ENCODE measurements around the gene UBE2H. TPM values are rescaled to one million over a fixed set of nuclear protein-coding genes. Genes with fewer than 3 reads are reported as not detected.

UBE2H gene
- total and polyA plus RNA-seq, 10 of the 15 experiments (the other 5 are each of a cell fraction or from before 2014, with no cell fraction given), result 15.6 to 75.5 (median 32.8) TPM

- in situ Hi-C loops (cut with MboI), result no loop called here
- H2AFZ ChIP-seq (ENCODE audit: control insufficient read depth, low read depth, low read length), result no peak overlapping the region
- no peak for ATAC-seq
- H3K36me3 ChIP-seq (ENCODE audit: control insufficient read depth in 2 of 2, insufficient read depth in 2 of 2, low read length in 1 of 2), result peaks cover 3 to 6% of the 10 kb centered on the region in 2 experiments; a peak in 2 of 4 replicates
- no peak overlapping the region for H3K9ac ChIP-seq (ENCODE audit: control insufficient read depth, insufficient read depth, low read length)
- no peak overlapping the region for H3K4me3 ChIP-seq
- ChIA-PET POLR2A (interaction anchor here (1.0 kb wide), 1 partner anchor 51 kb away, joined by 3 read pairs; no protein-coding TSS in a partner anchor), RAD21 (ENCODE audit: unreplicated experiment) (interaction anchor here (0.6 kb wide), 1 partner anchor 113 kb away, joined by 4 read pairs; no protein-coding TSS in a partner anchor), SMC1A (ENCODE audit: uncharacterized antibody, unreplicated experiment) (interaction anchor here (1.0 to 1.3 kb wide), 3 partner anchors 23 to 113 kb away, joined by 3 to 4 read pairs (median 3); no protein-coding TSS in a partner anchor), CTCF (interaction anchor here (1.3 kb wide), 1 partner anchor 11 kb away, joined by 3 read pairs; no protein-coding TSS in a partner anchor)
- H3K27me3 ChIP-seq (replicated peaks in 1 of 2; ENCODE audit: control insufficient read depth in 2 of 2, insufficient read depth in 2 of 2, low read length in 1 of 2), result no peaks in the 10 kb centered on the region
- no peak for FAIRE-seq
- no TSS peak for BruUV-seq (replicated peaks)
- intact Hi-C loops (cut with micrococcal nuclease; ENCODE audit: unreplicated experiment), result no loop called here
- no peak overlapping the region for H3K27ac ChIP-seq (ENCODE audit: control insufficient read depth, insufficient read depth)
- H3K9me3 ChIP-seq (replicated peaks; ENCODE audit: control insufficient read depth, insufficient read depth, low read length), result no peaks in the 10 kb centered on the region
- peaks cover 2% of the 10 kb centered on the region for H3K79me2 ChIP-seq (ENCODE audit: control insufficient read depth, insufficient read depth, low read length)
- no peak for DNase-seq (ENCODE audit: low read depth, low spot score)
- no peak overlapping the region for H3K4me2 ChIP-seq (ENCODE audit: control insufficient read depth, insufficient read depth)
- H3K4me1 ChIP-seq (ENCODE audit: control insufficient read depth, insufficient read depth, low read length), result peaks cover 2% of the 10 kb centered on the region; the same call in 1 of the 2 replicates
- H4K20me1 ChIP-seq (ENCODE audit: control insufficient read depth, insufficient read depth), result peaks cover 4% of the 10 kb centered on the region
- TF ChIP-seq MEF2B (IDR thresholded peaks at IDR 0.05; ENCODE audit: partially characterized antibody, poor library complexity, severe bottlenecking) (no peak), TCF12 (IDR thresholded peaks at IDR 0.05; ENCODE audit: low read depth, low read length) (no peak)
- TF ChIP-seq, protein P1, sequence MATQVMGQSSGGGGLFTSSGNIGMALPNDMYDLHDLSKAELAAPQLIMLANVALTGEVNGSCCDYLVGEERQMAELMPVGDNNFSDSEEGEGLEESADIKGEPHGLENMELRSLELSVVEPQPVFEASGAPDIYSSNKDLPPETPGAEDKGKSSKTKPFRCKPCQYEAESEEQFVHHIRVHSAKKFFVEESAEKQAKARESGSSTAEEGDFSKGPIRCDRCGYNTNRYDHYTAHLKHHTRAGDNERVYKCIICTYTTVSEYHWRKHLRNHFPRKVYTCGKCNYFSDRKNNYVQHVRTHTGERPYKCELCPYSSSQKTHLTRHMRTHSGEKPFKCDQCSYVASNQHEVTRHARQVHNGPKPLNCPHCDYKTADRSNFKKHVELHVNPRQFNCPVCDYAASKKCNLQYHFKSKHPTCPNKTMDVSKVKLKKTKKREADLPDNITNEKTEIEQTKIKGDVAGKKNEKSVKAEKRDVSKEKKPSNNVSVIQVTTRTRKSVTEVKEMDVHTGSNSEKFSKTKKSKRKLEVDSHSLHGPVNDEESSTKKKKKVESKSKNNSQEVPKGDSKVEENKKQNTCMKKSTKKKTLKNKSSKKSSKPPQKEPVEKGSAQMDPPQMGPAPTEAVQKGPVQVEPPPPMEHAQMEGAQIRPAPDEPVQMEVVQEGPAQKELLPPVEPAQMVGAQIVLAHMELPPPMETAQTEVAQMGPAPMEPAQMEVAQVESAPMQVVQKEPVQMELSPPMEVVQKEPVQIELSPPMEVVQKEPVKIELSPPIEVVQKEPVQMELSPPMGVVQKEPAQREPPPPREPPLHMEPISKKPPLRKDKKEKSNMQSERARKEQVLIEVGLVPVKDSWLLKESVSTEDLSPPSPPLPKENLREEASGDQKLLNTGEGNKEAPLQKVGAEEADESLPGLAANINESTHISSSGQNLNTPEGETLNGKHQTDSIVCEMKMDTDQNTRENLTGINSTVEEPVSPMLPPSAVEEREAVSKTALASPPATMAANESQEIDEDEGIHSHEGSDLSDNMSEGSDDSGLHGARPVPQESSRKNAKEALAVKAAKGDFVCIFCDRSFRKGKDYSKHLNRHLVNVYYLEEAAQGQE (IDR thresholded peaks at IDR 0.05; ENCODE audit: low read depth, low read length), result no peak
Observed at GRCh38 chr7:129898007-129898406, 54.8 kb downstream of the UBE2H start.

All from GM12878 (cell line).